K562 (cell line): ENCODE measurements around the gene MAML3. TPM values are rescaled to one million over a fixed set of nuclear protein-coding genes. Genes with fewer than 3 reads are reported as not detected.

Experiments used
- ATAC-seq: fragments of 200-7000 bp; cut with Tn5 transposase; 3 replicates; pipeline ENCODE4 v1.9.1; 2020; ENCODE audit warnings: moderate library complexity
- BruUV-seq: library from RNA; stranded (reverse); fragments of 400-500 nt; replicated peaks from 2 replicates; lab custom pipeline; 2021; lab: Mats Ljungman, UMichigan
- CTCF ChIA-PET: fragments of 300-600 bp; formaldehyde crosslinking; extraction: SDS; loops from one replicate; lab custom pipeline; 2021; ENCODE audit warnings: low intra/inter-chr PET ratio; lab: Yijun Ruan, JAX
- POLR2A ChIA-PET: fragments of 300-600, 350-650 bp; sonication (Branson Sonifier 250); formaldehyde crosslinking; extraction: SDS; loops from one replicate; lab custom pipeline; 2021; ENCODE audit warnings: antibody characterized with exemption, inconsistent platforms; lab: Yijun Ruan, JAX
- DNase-seq, 4 experiments: peaks; one replicate each; pipeline versions ENCODE4 v3.0.0 to v3.0.0-alpha.2; 2011 to 2018; ENCODE audit warnings: low spot score in 3 of 4, mixed read lengths in 3 of 4; ENCODE audit errors: extremely low read depth in 1 of 4
- FAIRE-seq: peaks from 2 replicates; lab custom pipeline; 2011; peaks lifted over from hg19 to GRCh38; lab: Jason Lieb, UNC
- H2AFZ ChIP-seq: 2 replicates; pipeline ENCODE4 v1.6.0; 2011; ENCODE audit warnings: low read depth, low read length, control low read depth, inconsistent platforms
- H3K27ac ChIP-seq: fragments of 200-600 bp; 3 replicates; pipeline ENCODE4 v1.8.0; 2011; ENCODE audit warnings: low read depth, mild to moderate bottlenecking, control low read depth, inconsistent platforms, low read length, moderate library complexity, mixed read lengths; ENCODE audit errors: extremely low read depth
- H3K27me3 ChIP-seq, 2 experiments: fragments of 300-600 bp in 1 of 2; 2 replicates in 1 of 2; 3 replicates in 1 of 2; pipeline versions ENCODE4 v1.6.0 to v1.8.0; 2011; ENCODE audit warnings: inconsistent platforms in 2 of 2, low read length in 2 of 2, mild to moderate bottlenecking in 1 of 2, mixed read lengths in 1 of 2, moderate library complexity in 1 of 2; ENCODE audit not compliant: control insufficient read depth in 2 of 2, insufficient read depth in 2 of 2
- H3K36me3 ChIP-seq: fragments of 300-600 bp; 3 replicates; pipeline ENCODE4 v1.8.0; 2011; ENCODE audit warnings: mild to moderate bottlenecking, low read length, inconsistent platforms; ENCODE audit not compliant: control insufficient read depth, insufficient read depth
- H3K4me1 ChIP-seq, 2 experiments: fragments of 200-600 bp in 1 of 2; replicated peaks in 1 of 2; 2 replicates in 1 of 2; 3 replicates in 1 of 2; pipeline versions ENCODE4 v1.5.1 to v1.8.0; 2011; ENCODE audit warnings: inconsistent platforms in 2 of 2, low read length in 2 of 2, mild to moderate bottlenecking in 1 of 2, mixed read lengths in 1 of 2, moderate library complexity in 1 of 2; ENCODE audit not compliant: control insufficient read depth in 2 of 2, insufficient read depth in 2 of 2
- H3K4me2 ChIP-seq: 2 replicates; pipeline ENCODE4 v1.6.1; 2011; ENCODE audit warnings: low read length, control low read depth, inconsistent platforms, mixed read lengths; ENCODE audit not compliant: insufficient read depth
- H3K4me3 ChIP-seq: fragments of 200-600 bp; sonication (generic), shearing (Covaris generic); 2 replicates; pipeline ENCODE4 v1.5.1; 2016; ENCODE audit warnings: control low read depth, inconsistent platforms
- H3K79me2 ChIP-seq: fragments of 200-600 bp; 3 replicates; pipeline ENCODE4 v1.8.0; 2011; ENCODE audit warnings: low read length, inconsistent platforms; ENCODE audit not compliant: control insufficient read depth, insufficient read depth
- H3K9ac ChIP-seq, 2 experiments: 2 replicates each; pipeline versions ENCODE4 v1.6.0 to v1.6.1; 2011; ENCODE audit warnings: low read depth in 2 of 2, low read length in 2 of 2, control low read depth in 1 of 2, inconsistent platforms in 1 of 2, mild to moderate bottlenecking in 1 of 2, mixed read lengths in 1 of 2; ENCODE audit not compliant: insufficient read depth in 1 of 2
- H3K9me1 ChIP-seq: one replicate; pipeline ENCODE4 v1.6.0; 2011; ENCODE audit warnings: inconsistent platforms, mild to moderate bottlenecking, low read length, moderate library complexity; ENCODE audit not compliant: control insufficient read depth, insufficient read depth
- H3K9me3 ChIP-seq: replicated peaks from 2 replicates; pipeline ENCODE4 v1.5.1; 2011; ENCODE audit warnings: low read depth, low read length, inconsistent platforms; ENCODE audit not compliant: control insufficient read depth, insufficient read depth
- H4K20me1 ChIP-seq: replicated peaks from 2 replicates; pipeline ENCODE4 v1.6.1; 2011; ENCODE audit warnings: low read length, inconsistent platforms, mixed read lengths; ENCODE audit not compliant: control insufficient read depth, insufficient read depth
- C11orf30 ChIP-seq: fragments of 450-650 bp; IDR thresholded peaks from 2 replicates; pipeline ENCODE4 v1.6.1; 2016; ENCODE audit warnings: low read depth, mild to moderate bottlenecking
- CBX3 ChIP-seq, 2 experiments: IDR thresholded peaks; 1 replicate in 1 of 2; 2 replicates in 1 of 2; pipeline ENCODE4 v1.6.1; 2012; ENCODE audit warnings: inconsistent platforms in 2 of 2, low read length in 2 of 2, borderline replicate concordance in 1 of 2, control low read depth in 1 of 2
- FIP1L1 ChIP-seq: fragments of 200-400 bp; formaldehyde crosslinking; IDR thresholded peaks from 2 replicates; pipeline ENCODE4 v1.6.1; 2018; ENCODE audit warnings: mild to moderate bottlenecking, low read depth, low read length; ENCODE audit not compliant: poor library complexity, severe bottlenecking
- FOSL1 ChIP-seq: fragments of 200-800 bp; sonication (Bioruptor generic); conservative IDR thresholded peaks from 2 replicates; pipeline ENCODE4 v1.6.1; 2016; ENCODE audit warnings: missing genetic modification characterization, missing compliant biosample characterization
- MAFF ChIP-seq: IDR thresholded peaks from 2 replicates; pipeline ENCODE4 v1.6.1; 2012; ENCODE audit warnings: low read length, improper control_type of control experiment
- MAFG ChIP-seq: fragments of 450-650 bp; conservative IDR thresholded peaks from 2 replicates; pipeline ENCODE4 v1.6.1; 2016; ENCODE audit warnings: missing genetic modification characterization, missing compliant biosample characterization
- MAFK ChIP-seq: IDR thresholded peaks from 2 replicates; pipeline ENCODE4 v1.6.1; 2011; ENCODE audit warnings: low read length, improper control_type of control experiment
- MTA3 ChIP-seq: fragments of 450-650 bp; formaldehyde crosslinking; IDR thresholded peaks from 2 replicates; pipeline ENCODE4 v1.6.1; 2017; ENCODE audit warnings: mild to moderate bottlenecking, borderline replicate concordance
- TAF15 ChIP-seq: fragments of 200-400 bp; formaldehyde crosslinking; IDR thresholded peaks from 2 replicates; pipeline ENCODE4 v1.6.1; 2017; ENCODE audit warnings: mild to moderate bottlenecking, low read depth, low read length, moderate library complexity
- ZFP36 ChIP-seq: fragments of 150-350 bp; IDR thresholded peaks from 2 replicates; pipeline ENCODE4 v1.6.1; 2018; ENCODE audit warnings: low read length, low read depth; ENCODE audit not compliant: partially characterized antibody
- ZNF316 ChIP-seq: fragments of 450-650 bp; IDR thresholded peaks from 2 replicates; pipeline ENCODE4 v1.6.1; 2016
- WGBS: fragments of 100-300 bp; shearing (Covaris generic); methylation state at CpG from one replicate; pipeline ENCODE4 v1.1.6; 2016; ENCODE audit warnings: low coverage, mixed read lengths; ENCODE audit not compliant: insufficient coverage; ENCODE audit errors: missing lambda C conversion rate; 5-methylcytosine and 5-hydroxymethylcytosine counted together
- in situ Hi-C: fragments of 300-500 bp; cut with MboI; formaldehyde crosslinking; loops from 4 replicates; pipeline ENCODE4 v1.15.0; 2018; ENCODE audit warnings: inconsistent platforms, mixed read lengths
- intact Hi-C: fragments of 100-400 bp; cut with micrococcal nuclease; formaldehyde crosslinking; loops from 2 replicates; pipeline ENCODE4 v1.14.2; 2022
- polyA plus RNA-seq, 8 experiments: library from polyadenylated mRNA; depleted of rRNA in 4 of 8; stranded (reverse) in 5 of 8; unstranded in 3 of 8; fragments of >200 nt; fragmentation: Nextera tagmentation in 2 of 8; fragmentation: Illumina TruSeq in 1 of 8; extraction: Ambion mirVana in 2 of 8; extraction: Trizol in 1 of 8; gene quantifications; 2 replicates each; pipeline versions ENCODE4 v1.2.1 to v1.2.3, GENCODE V29; 2011 to 2014; ENCODE audit warnings: inconsistent platforms in 1 of 8, missing spikeins in 1 of 8
- total RNA-seq, 7 experiments: library from RNA; depleted of rRNA in 6 of 7; stranded (reverse); fragments of >200 nt in 6 of 7; fragmentation: Illumina TruSeq in 2 of 7; extraction: Trizol in 2 of 7; gene quantifications; 2 replicates each; pipeline versions ENCODE4 v1.2.1 to v1.2.3, GENCODE V29; 2011 to 2021; ENCODE audit warnings: low replicate concordance in 1 of 7
- TF ChIP-seq, protein P1 (sequence below): fragments of 200-800 bp; sonication (Bioruptor generic); IDR thresholded peaks from 2 replicates; pipeline ENCODE4 v1.6.1; 2017; ENCODE audit warnings: missing genetic modification characterization, missing compliant biosample characterization

Gene MAML3
- total and polyA plus RNA-seq, 9 of the 15 experiments (the other 6 are each of a cell fraction or from before 2014, with no cell fraction given) = 0.01 to 0.55 (median 0.25) TPM

DNA sequence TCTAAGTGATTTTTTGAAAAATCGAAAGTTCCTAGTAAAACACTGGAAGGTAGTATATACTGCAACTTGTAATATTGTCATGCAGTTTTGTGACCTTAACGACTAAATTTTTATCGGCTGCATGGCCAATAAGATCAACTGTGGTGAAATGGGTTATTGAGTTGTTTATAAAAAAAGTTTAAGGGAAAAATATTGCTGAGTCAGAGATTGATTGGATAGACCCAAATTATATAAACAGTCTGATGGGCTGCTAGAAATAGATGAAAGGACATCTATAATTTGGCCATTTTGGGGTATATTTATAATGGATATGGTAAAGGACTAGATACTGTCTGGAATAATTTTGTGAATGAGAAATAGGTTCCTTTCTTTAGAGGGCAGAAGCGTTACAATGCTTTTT, 432.2 kb downstream of the MAML3 start:
- no peak for DNase-seq
- H3K4me1 ChIP-seq = no peaks in the 10 kb centered on the region
- no peaks in the 10 kb centered on the region for H3K9me1 ChIP-seq
- no TSS peak for BruUV-seq
- no peak overlapping the region for H3K4me2 ChIP-seq
- H2AFZ ChIP-seq = no peak overlapping the region
- in situ Hi-C loops = no loop called here
- H3K9me3 ChIP-seq = no peaks in the 10 kb centered on the region
- H3K36me3 ChIP-seq = no peaks in the 10 kb centered on the region
- no peaks in the 10 kb centered on the region; the same call in 1 of the 2 replicates for H4K20me1 ChIP-seq
- no peak for FAIRE-seq
- ATAC-seq = no peak
- ChIA-PET CTCF (interaction anchor here (0.6 kb wide), 1 partner anchor 68 kb away, joined by 3 read pairs; no protein-coding TSS in a partner anchor), POLR2A (no interaction called here)
- WGBS = 57% methylated on average over 4 of the region's 4 CpGs
- H3K27ac ChIP-seq = no peak overlapping the region
- H3K27me3 ChIP-seq = peaks cover 0 to 6% of the 10 kb centered on the region in 2 experiments; a peak in 1 of 5 replicates
- H3K79me2 ChIP-seq = no peaks in the 10 kb centered on the region
- no peak for TF ChIP-seq FIP1L1
- TF ChIP-seq C11orf30 = peak; percentile 68
- TF ChIP-seq MAFG (tag) = peak; percentile 72
- TF ChIP-seq MAFK = peak; percentile 70; the same call in 1 of the 2 replicates
- no peak for TF ChIP-seq TAF15
- TF ChIP-seq MAFF = peak; percentile 71; the same call in 1 of the 2 replicates
- peak; percentile 82 for TF ChIP-seq ZNF316
- TF ChIP-seq, all 486 proteins: peak for 5
- no peak overlapping the region for H3K9ac ChIP-seq
- intact Hi-C loops = no loop called here
- H3K4me3 ChIP-seq = no peak overlapping the region

DNA sequence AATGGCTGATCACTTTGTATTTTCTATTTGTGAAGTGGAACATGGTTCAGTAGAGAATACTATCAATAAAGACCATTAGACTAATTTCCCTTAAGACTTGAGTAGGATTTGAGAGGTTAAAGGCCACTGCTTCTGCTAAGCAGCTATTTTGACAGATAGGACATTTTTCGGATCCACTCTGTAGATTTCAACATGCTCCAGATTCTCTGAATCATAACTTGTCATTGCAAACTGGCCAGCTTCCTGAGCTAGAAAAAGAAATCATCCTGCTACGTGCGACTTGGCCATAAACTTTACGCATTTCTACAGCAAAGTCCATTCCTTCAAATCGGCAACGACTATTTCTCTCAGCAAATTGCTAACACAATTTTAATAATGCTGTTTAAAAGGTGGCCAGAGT, 433.2 kb downstream of the MAML3 start:
- TF ChIP-seq MTA3 = no peak
- no peak for TF ChIP-seq ZFP36
- TF ChIP-seq, protein P1, sequence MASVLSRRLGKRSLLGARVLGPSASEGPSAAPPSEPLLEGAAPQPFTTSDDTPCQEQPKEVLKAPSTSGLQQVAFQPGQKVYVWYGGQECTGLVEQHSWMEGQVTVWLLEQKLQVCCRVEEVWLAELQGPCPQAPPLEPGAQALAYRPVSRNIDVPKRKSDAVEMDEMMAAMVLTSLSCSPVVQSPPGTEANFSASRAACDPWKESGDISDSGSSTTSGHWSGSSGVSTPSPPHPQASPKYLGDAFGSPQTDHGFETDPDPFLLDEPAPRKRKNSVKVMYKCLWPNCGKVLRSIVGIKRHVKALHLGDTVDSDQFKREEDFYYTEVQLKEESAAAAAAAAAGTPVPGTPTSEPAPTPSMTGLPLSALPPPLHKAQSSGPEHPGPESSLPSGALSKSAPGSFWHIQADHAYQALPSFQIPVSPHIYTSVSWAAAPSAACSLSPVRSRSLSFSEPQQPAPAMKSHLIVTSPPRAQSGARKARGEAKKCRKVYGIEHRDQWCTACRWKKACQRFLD = no peak
- TF ChIP-seq CBX3 (IDR thresholded peaks at IDR 0.05; ENCODE audit: borderline replicate concordance in 1 of 2, low read length in 2 of 2) = no peak
- TF ChIP-seq FOSL1 (tag) = no peak
- H3K4me2 ChIP-seq = no peak overlapping the region
- H3K9ac ChIP-seq = no peak overlapping the region
- ChIA-PET CTCF (no interaction called here), POLR2A (no interaction called here)
- no peak for DNase-seq
- H4K20me1 ChIP-seq = no peaks in the 10 kb centered on the region; the same call in 1 of the 2 replicates
- no peak overlapping the region for H2AFZ ChIP-seq
- in situ Hi-C loops = no loop called here
- no peak overlapping the region for H3K4me3 ChIP-seq
- no peak overlapping the region for H3K27ac ChIP-seq
- H3K27me3 ChIP-seq = peaks cover 0 to 4% of the 10 kb centered on the region in 2 experiments; a peak in 1 of 5 replicates
- intact Hi-C loops = no loop called here
- H3K36me3 ChIP-seq = no peaks in the 10 kb centered on the region
- H3K9me1 ChIP-seq = no peaks in the 10 kb centered on the region
- H3K4me1 ChIP-seq = no peaks in the 10 kb centered on the region
- BruUV-seq = no TSS peak
- no peak for FAIRE-seq
- H3K79me2 ChIP-seq = no peaks in the 10 kb centered on the region
- ATAC-seq = no peak
- H3K9me3 ChIP-seq = no peaks in the 10 kb centered on the region
- 61% methylated on average over 6 of the region's 6 CpGs for WGBS
